22Rv1 (cell line): Measurements from ENCODE around the gene CD68.

Experiments
- CTCF ChIP-seq: fragments of 450-650 bp; IDR thresholded peaks from 2 replicates; pipeline ENCODE4 v1.5.1; 2017; ENCODE audit warnings: mild to moderate bottlenecking
- ZFX ChIP-seq: fragments of 450-650 bp; IDR thresholded peaks from 2 replicates; pipeline ENCODE4 v1.6.1; 2017; ENCODE audit warnings: antibody characterized with exemption, borderline replicate concordance

- TF ChIP-seq CTCF (no peak), ZFX (no peak)
Measured at GRCh38 chr17:7626307-7626706, 46.9 kb downstream of the CD68 start.
